Loucy (cell line): ENCODE measurements around the gene SP6.

Source experiments
- EZH2phosphoT487 ChIP-seq: fragments of 200-600 bp; IDR thresholded peaks from 2 replicates; pipeline ENCODE4 v1.6.1; 2018; ENCODE audit warnings: antibody characterized with exemption, mild to moderate bottlenecking, moderate library complexity, borderline replicate concordance
- TF ChIP-seq, protein P1 (sequence below): fragments of 200-600 bp; sonication (generic); conservative IDR thresholded peaks from 2 replicates; pipeline ENCODE4 v1.5.1; 2014; ENCODE audit warnings: mild to moderate bottlenecking, antibody characterized with exemption, low read length

GRCh38 chr17:47802341-47803022, 48.5 kb downstream of the SP6 start:
- TF ChIP-seq, protein P1, sequence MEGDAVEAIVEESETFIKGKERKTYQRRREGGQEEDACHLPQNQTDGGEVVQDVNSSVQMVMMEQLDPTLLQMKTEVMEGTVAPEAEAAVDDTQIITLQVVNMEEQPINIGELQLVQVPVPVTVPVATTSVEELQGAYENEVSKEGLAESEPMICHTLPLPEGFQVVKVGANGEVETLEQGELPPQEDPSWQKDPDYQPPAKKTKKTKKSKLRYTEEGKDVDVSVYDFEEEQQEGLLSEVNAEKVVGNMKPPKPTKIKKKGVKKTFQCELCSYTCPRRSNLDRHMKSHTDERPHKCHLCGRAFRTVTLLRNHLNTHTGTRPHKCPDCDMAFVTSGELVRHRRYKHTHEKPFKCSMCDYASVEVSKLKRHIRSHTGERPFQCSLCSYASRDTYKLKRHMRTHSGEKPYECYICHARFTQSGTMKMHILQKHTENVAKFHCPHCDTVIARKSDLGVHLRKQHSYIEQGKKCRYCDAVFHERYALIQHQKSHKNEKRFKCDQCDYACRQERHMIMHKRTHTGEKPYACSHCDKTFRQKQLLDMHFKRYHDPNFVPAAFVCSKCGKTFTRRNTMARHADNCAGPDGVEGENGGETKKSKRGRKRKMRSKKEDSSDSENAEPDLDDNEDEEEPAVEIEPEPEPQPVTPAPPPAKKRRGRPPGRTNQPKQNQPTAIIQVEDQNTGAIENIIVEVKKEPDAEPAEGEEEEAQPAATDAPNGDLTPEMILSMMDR = peak; percentile 72
- TF ChIP-seq EZH2phosphoT487 = no peak
